T-helper 2 cell treated with Interferon-gamma antibody and Interleukin-4, amounts not matched to agents 100 ng/mL and 5 ng/mL, for 36 hours (primary cell): ENCODE measurements around the gene DHRSX. TPM values are rescaled to one million over a fixed set of nuclear protein-coding genes. Genes with fewer than 3 reads are reported as not detected.
"Not testable (repeated sequence)": the region's sequence is repeated elsewhere in the genome, so short reads cannot be mapped to it uniquely, and the experiment has no call there.

ENCODE experiments used
- intact Hi-C: fragments of 100-400 bp; cut with micrococcal nuclease; formaldehyde crosslinking; loops from one replicate; pipeline ENCODE4 v1.15.1; 2023
- total RNA-seq: library from RNA; stranded (reverse); gene quantifications from 2 replicates; pipeline ENCODE4 v1.2.3, GENCODE V29; 2022

DHRSX gene
- total RNA-seq, 1 donor from 2014 or later, result 19.1 TPM

GRCh38 chrX:2499507-2499906, 1.3 kb downstream of the DHRSX start:
- intact Hi-C loops, result no loop called here

GRCh38 chrX:2498781-2499302, 1.9 kb downstream of the DHRSX start:
- intact Hi-C loops, result no loop called here

GRCh38 chrX:2497961-2498780, 2.6 kb downstream of the DHRSX start:
- intact Hi-C loops, result no loop called here

- intact Hi-C loops, result no loop called here
These were observed 5.2 kb downstream of the DHRSX start for GRCh38 chrX:2495595-2495994.

- intact Hi-C loops, result no loop called here
These were observed 8.1 kb downstream of the DHRSX start for GRCh38 chrX:2492531-2493218.

- intact Hi-C loops, result no loop called here
These were observed 10.1 kb downstream of the DHRSX start for GRCh38 chrX:2490634-2491033.

GRCh38 chrX:2489446-2490445, 11.0 kb downstream of the DHRSX start:
- intact Hi-C loops, result no loop called here

GRCh38 chrX:2488621-2489285, 12.0 kb downstream of the DHRSX start:
- intact Hi-C loops, result no loop called here

GRCh38 chrX:2487366-2487765, 13.4 kb downstream of the DHRSX start:
- intact Hi-C loops, result no loop called here

- intact Hi-C loops, result no loop called here
These were observed 14.2 kb downstream of the DHRSX start for GRCh38 chrX:2486476-2487133.

GRCh38 chrX:2485789-2486345, 14.9 kb downstream of the DHRSX start:
- intact Hi-C loops, result no loop called here

GRCh38 chrX:2484721-2485648, 15.8 kb downstream of the DHRSX start:
- intact Hi-C loops, result no loop called here

GRCh38 chrX:2484256-2484655, 16.5 kb downstream of the DHRSX start:
- intact Hi-C loops, result no loop called here

- intact Hi-C loops, result no loop called here
These were observed 17.2 kb downstream of the DHRSX start for GRCh38 chrX:2483398-2484060.

GRCh38 chrX:2481597-2481996, 19.2 kb downstream of the DHRSX start:
- intact Hi-C loops, result not testable (repeated sequence)

- intact Hi-C loops, result not testable (repeated sequence)
These were observed 20.8 kb downstream of the DHRSX start for GRCh38 chrX:2479982-2480381.

GRCh38 chrX:2479420-2479780, 21.4 kb downstream of the DHRSX start:
- intact Hi-C loops, result no loop called here
